Inflammatory macrophage treated with lipopolysaccharide for 1 hour (primary cell): ENCODE measurements around the gene ADGRA3.

Source experiments
- DNase-seq, 2 donors: peaks; one replicate each; pipeline ENCODE4 v3.0.0-alpha.2; 2020 to 2022

Gene ADGRA3

GRCh38 chr4:22512306-22512705, 3.6 kb downstream of the ADGRA3 start:
- no peak for DNase-seq

- DNase-seq, result no peak
Measured at GRCh38 chr4:22510750-22511149, 5.1 kb downstream of the ADGRA3 start.

GRCh38 chr4:22508376-22508775, 7.5 kb downstream of the ADGRA3 start:
- no peak for DNase-seq

GRCh38 chr4:22504922-22505321, 10.9 kb downstream of the ADGRA3 start:
- no peak for DNase-seq

- DNase-seq, result no peak
Measured at GRCh38 chr4:22504447-22504846, 11.4 kb downstream of the ADGRA3 start.

GRCh38 chr4:22502895-22503814, 12.7 kb downstream of the ADGRA3 start:
- no peak for DNase-seq

- DNase-seq, result no peak
Measured at GRCh38 chr4:22501715-22502095, 14.2 kb downstream of the ADGRA3 start.

GRCh38 chr4:22500831-22501714, 14.8 kb downstream of the ADGRA3 start:
- no peak for DNase-seq

- no peak for DNase-seq
Measured at GRCh38 chr4:22500128-22500611, 15.7 kb downstream of the ADGRA3 start.

GRCh38 chr4:22498866-22499265, 17.0 kb downstream of the ADGRA3 start:
- DNase-seq, result no peak

- DNase-seq, result no peak
Measured at GRCh38 chr4:22496165-22496813, 19.6 kb downstream of the ADGRA3 start.

GRCh38 chr4:22493523-22493922, 22.3 kb downstream of the ADGRA3 start:
- no peak for DNase-seq

- no peak for DNase-seq
Measured at GRCh38 chr4:22492987-22493386, 22.9 kb downstream of the ADGRA3 start.

- DNase-seq, result no peak
Measured at GRCh38 chr4:22491939-22492338, 23.9 kb downstream of the ADGRA3 start.

- DNase-seq, result no peak
Measured at GRCh38 chr4:22490718-22491315, 25.0 kb downstream of the ADGRA3 start.

GRCh38 chr4:22488106-22488505, 27.8 kb downstream of the ADGRA3 start:
- no peak for DNase-seq

GRCh38 chr4:22487328-22487727, 28.5 kb downstream of the ADGRA3 start:
- DNase-seq, result no peak

GRCh38 chr4:22486276-22486675, 29.6 kb downstream of the ADGRA3 start:
- DNase-seq, result no peak

- no peak for DNase-seq
Measured at GRCh38 chr4:22485737-22486136, 30.1 kb downstream of the ADGRA3 start.

GRCh38 chr4:22483551-22483981, 32.3 kb downstream of the ADGRA3 start:
- peak; percentile 19 to 42 for DNase-seq

GRCh38 chr4:22482250-22483127, 33.4 kb downstream of the ADGRA3 start:
- no peak for DNase-seq
